ENCODE data around the gene TSEN54.

Gene TSEN54

DNA sequence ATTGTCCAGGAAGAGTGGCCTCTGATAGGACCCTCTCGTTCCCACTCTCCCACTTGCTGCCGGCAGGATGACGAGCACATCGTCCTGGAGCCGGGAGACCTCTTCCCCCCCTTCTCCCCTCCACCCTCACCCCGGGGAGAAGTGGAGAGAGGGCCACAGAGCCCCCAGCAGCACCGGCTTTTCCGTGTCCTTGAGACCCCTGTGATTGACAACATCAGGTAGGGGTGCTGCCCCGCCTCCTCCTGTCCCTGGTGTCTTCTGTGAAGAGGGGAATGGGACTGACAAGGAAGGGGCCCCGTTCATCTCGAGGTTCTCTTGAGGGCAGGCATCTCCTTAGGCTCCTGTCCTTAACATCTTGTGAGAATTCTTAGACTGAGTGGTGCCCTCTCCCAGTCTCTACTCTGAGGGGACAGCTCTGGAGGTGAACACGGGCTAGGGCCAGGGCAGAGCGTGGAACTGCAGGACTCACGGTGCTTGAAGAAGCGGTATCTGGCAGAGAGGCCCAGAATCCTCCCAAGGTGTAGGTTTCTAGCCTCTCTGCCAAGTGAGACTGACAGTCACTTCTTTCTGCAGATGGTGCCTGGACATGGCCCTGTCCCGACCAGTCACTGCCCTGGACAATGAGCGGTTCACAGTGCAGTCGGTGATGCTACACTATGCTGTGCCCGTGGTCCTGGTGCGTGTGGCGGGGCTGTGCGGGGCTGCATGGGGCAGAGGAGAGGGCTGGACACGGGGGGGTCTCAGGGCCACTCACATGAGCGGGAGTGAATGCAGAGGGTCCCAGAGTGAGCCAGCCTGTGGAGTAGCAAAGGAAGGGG is 27.4 kb upstream of the TSEN54 start:
- no peak for DNase-seq

- DNase-seq: no peak
Observed at GRCh38 chr17:75489511-75489955, 26.8 kb upstream of the TSEN54 start.

DNA sequence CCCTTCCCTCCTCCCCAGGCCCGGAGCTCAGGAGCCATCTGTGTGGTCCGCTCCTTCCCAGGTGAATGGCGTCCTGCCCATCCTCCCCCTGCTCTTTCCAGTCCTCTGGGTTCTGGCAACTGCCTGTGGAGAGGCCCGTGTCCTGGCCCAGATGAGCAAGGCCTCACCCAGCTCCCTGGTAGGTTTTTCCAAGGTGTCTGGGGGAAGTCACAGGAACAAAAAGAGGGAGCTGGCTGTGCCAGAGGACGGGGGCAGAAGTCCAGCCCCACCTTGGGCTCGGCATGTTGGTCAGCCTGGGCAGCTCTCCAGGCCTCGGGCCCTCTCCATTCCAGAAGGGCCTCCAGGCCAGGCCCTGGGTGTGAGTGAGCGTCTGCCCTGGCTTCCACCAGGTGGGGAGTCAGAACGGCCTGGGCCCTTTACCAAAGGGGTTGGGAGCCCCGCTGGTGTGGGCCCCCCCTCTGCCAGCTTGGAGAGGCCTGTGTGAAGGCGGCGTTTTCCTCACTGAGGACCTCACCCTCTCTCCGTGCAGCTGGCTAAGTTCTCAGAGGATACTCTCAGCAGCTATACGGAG is 26.1 kb upstream of the TSEN54 start:
- no peak for DNase-seq

DNA sequence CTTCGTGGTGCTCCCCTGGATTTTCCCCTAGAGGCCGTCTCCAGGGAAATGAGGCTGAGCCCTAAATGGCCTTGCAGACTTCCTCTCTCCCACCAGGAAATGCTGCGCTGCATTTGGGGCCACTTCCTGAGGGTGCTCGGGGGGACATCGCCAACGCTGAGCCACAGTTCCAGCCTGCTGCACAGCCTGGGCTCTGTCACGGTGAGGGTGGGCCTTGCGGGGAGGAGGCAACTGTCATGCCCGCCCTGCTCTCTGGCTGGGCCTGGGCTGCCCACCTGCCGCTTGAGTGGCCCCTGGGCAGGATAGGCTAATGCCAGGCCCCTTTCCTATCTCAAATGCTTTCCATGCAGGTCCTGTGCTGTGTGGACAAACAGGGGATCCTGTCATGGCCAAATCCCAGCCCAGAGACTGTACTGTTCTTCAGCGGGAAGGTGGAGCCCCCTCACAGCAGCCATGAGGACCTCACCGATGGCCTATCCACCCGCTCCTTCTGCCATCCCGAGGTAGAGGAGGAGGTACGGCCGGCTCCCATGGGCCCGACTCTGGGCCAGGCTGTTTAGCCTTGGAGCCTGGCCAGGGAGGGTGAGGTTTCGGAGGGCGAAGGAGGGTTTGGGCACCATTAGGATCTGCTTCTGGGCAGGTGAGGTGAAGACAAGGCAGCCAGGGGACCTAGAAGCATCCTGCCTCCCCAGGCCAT is 25.2 kb upstream of the TSEN54 start:
- DNase-seq: no peak

DNA sequence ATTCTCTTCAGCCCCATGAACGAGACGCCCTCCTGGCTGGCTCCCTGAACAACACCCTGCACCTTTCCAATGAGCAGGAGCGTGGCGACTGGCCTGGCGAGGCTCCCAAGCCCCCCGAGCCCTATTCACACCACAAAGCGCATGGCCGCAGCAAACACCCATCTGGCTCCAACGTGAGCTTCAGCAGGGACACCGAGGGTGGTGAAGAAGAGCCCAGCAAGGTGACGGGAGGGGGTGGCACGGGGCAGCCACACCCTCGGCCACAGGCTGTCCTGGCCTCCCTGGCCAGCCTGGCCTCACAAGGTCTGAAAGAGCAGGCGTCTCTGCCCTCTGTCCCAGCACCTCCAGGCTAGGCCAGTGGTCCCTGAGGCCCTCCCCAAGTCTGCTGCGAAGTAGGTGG is 24.6 kb upstream of the TSEN54 start:
- DNase-seq: no peak

- no peak for DNase-seq
Observed at GRCh38 chr17:75492555-75493168, 23.7 kb upstream of the TSEN54 start.

- DNase-seq: no peak
Observed at GRCh38 chr17:75493476-75494129, 22.7 kb upstream of the TSEN54 start.

- DNase-seq: no peak
Observed at GRCh38 chr17:75494326-75494877, 21.9 kb upstream of the TSEN54 start.

DNA sequence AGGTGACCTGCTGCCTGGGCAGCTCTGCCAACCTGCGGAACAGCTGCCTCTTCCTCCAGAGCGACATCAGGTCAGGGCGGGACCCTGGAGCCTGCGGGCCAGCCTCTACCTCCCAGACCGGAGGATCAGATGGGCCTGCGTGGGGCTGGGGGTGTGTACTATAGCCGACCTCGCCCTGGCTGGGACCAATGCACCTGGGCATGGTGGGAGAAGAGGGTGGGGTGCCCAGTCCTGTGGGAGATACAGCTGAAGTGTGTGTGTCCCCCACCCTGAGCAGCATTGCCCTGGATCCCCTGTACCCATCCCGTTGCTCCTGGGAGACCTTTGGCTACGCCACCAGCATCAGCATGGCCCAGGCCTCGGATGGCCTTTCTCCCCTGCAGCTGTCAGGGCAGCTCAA is 20.3 kb upstream of the TSEN54 start:
- DNase-seq: no peak

DNA sequence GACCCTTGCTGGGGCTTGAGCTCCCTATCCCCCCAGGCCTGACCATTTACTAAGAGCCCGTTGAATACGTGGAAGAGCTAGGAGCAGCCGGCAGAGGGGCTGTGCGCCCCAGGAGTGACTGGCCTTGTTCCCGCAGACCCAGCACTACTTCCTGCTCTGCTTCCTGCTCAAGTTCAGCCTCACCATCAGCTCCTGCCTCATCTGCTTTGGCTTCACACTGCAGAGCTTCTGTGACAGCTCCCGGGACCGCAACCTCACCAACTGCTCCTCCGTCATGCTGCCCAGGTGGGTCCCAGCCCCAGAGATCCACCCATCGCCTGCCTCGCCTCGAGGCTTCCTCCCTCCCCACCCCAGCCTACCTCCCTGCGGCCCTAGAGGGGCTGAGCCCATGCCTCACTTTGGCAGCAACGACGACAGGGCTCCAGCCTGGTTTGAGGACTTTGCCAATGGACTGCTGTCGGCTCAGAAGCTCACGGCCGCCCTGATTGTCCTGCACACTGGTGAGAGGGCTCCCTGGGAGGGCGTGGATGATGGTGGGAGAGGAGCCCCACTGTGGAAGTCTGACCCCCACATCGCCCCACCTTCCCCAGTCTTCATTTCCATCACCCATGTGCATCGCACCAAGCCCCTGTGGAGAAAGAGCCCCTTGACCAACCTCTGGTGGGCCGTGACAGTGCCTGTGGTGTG is 18.1 kb upstream of the TSEN54 start:
- no peak for DNase-seq

- DNase-seq: no peak
Observed at GRCh38 chr17:75498726-75499213, 17.6 kb upstream of the TSEN54 start.

GRCh38 chr17:75499313-75500022 is 16.9 kb upstream of the TSEN54 start:
- DNase-seq: no peak

- no peak for DNase-seq
Observed at GRCh38 chr17:75500419-75501216, 15.7 kb upstream of the TSEN54 start.

DNA sequence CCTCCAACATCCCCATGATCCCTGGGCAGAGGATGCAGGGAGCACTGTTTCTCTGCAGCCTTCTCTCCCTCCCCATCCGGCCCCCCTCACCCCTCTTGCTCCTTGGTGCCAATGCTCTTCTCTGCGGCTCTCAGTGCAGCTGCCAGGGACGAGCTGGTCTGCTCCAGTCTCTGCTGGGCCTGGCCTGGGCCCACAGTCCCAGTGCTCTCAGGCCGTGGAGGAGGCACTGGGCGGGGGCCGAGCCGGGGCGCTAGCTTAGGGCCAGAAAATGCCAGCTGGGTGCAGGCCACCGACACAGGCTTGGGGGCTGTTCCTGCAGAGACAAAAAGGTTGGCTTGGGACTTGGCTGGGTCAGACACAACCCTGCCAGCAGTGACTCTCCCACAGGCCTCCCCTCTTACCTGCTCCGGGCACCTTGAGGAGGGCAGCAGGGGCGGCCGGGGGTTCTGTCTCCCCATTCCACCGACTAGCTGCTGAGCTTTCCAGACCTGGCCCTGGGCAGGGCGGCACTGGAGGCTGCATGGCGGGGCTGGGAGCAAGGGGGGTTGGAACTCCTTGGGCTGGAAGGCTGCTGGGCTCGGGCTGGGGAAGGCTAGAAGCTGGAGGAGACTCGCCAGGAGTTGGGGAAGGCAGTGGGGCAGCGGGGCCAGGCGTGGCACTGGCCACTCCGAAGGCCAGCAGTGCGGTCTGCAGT is 14.8 kb upstream of the TSEN54 start:
- DNase-seq: peak; percentile 77 to 87

GRCh38 chr17:75502072-75502720 is 14.1 kb upstream of the TSEN54 start:
- no peak for DNase-seq

- DNase-seq: no peak
Observed at GRCh38 chr17:75502721-75503329, 13.5 kb upstream of the TSEN54 start.

- no peak for DNase-seq
Observed at GRCh38 chr17:75503337-75503950, 12.9 kb upstream of the TSEN54 start.

DNA sequence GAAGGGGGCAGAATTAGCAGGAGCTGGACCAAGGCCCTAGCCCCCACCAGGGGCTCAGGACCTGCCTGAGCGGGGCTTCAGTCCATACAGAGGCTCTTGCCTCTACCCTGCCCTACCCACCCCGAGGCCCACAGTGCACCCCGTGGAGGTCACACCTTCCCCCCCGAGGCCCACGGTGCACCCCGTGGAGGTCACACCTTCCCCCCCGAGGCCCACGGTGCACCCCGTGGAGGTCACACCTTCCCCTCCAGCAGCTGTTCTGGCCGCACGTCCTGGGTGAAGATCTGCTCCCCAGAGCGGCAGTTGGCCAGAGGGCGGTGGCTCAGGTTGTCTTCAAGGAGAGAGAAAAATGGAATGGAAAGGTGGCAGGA is 12.4 kb upstream of the TSEN54 start:
- DNase-seq: no peak

All from hippocampal formation (tissue), 2 donors.